Stimulated activated CD8-positive, alpha-beta memory T cell treated with anti-CD3 and anti-CD28 coated beads, Interleukin-12 subunit alpha, Interleukin-12 subunit beta, amount 100 ng/mL, for 24 hours (primary cell): ENCODE measurements around the gene AHNAK.

ENCODE experiments used
- DNase-seq: peaks from one replicate; pipeline ENCODE4 v3.0.0-alpha.2; 2020; ENCODE audit errors: extremely low read depth

Gene AHNAK

GRCh38 chr11:62406034-62406433 is 140.6 kb downstream of the AHNAK start:
- no peak for DNase-seq

DNA sequence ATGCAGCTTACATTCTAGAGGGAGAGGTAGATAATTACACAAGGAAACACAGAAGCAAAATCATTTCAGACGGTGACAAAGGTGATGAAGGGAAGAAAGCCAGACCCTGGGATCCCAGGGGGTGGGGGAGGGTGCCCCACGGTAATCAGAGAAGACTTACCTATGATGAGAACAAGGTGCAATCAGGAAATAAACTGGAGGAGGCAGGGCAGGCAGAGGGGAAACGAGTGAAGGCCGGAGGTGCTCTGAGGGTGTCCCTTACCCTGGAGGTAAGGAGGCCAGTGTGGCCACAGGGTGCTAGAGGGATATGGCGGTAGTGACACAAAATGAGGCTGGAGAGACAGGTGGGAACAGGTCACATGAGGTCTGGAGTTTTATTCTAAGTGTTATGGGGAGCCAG is 141.7 kb downstream of the AHNAK start:
- no peak for DNase-seq

- DNase-seq, result no peak
Observed at GRCh38 chr11:62404435-62404834, 142.2 kb downstream of the AHNAK start.

GRCh38 chr11:62402960-62403730 is 143.5 kb downstream of the AHNAK start:
- DNase-seq, result no peak

- no peak for DNase-seq
Observed at GRCh38 chr11:62402226-62402959, 144.2 kb downstream of the AHNAK start.

DNA sequence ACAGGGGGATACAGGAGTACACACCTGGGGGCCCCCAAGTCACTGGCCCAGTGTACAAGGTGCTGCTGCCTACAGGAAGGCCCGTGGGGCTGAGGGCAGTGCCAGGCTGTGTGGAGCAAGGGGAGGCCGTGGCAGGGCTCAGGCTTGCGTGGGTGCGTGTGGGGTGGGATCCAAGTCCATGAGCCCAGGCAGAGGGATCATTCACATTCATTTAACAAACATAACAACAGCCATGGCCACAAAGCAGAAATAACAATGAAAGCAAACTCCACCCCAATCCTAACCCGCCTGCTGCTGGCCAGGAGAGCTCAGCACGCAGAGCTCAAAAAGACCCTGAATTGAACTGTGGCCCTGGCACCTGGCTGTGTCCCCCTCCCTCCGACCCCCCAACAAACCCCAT is 144.8 kb downstream of the AHNAK start:
- DNase-seq, result no peak

DNA sequence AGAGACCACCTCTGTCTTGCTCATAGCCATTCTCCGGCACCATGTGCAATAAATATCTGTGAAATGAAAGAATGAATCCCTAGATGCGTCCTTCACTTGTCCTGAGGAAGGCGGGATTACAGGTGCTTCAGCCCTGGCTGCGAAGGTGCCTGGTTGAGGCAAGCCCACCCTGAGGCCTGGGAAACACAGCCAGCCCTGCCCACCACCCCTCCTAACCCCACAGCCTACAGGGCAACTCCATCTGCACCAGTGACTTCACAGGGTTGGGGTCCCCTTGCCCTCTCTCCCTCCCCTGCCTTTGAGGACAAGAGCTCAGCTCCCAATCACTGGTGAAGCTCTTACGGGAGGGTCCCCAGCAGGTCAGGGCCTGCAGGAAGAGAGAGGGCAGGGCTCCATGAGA is 145.2 kb downstream of the AHNAK start:
- DNase-seq, result no peak

DNA sequence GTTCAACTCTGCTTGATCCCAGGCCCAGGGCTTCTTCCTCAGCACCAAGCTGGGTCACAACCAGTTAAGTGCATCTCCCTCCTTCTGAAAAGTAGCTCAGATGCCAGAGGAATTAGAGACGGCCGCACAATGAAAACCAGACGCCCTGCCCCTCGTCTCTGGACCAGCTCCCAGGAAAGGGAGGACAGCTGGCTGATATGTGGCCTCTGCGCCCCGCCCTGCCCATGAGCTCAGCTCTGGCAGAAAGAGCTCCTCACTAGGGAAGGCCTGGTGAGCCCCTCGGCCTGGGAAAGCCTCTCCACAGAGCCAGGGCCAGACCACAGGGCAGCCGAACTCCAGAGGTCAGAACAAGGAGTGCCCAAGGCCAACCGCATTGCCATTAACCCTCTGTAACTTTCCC is 145.8 kb downstream of the AHNAK start:
- no peak for DNase-seq

DNA sequence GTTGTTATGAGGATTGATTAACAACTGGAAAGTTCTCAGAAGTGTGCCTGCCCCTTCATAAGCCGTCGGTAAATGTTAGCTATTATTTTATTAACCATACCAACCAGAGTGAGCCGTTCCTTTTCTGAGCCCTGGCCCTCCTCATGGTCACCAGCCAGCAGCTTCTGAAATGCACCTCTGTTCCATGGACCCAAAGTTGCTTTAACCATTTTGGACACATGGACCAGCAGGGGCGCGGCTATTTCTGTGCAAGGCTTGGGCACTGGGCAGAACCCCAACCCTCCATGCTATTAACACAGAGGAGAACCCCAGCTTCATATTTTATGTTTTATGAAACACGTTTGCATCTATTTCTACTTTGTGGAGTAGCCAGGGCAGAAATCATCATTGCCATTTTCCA is 146.3 kb downstream of the AHNAK start:
- no peak for DNase-seq

DNA sequence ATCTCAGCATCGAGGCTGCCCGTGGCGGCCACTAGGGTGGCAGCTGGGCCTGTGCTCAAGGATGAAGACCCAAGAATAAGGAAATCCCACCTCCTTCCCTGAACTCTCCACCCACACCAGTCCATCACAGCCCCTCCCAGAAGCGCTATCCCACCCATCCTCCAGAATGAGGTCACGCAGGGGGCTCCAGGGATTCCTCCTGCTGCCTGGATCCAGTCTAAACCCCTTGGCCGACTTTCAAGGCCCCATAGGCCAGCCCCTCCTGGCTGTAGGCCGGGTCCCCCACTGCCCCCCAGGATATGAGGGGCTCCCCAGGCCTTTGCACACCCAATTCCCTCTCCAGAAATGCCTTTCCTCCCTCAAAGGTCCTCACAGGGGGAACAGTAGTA is 146.7 kb downstream of the AHNAK start:
- no peak for DNase-seq

GRCh38 chr11:62399172-62399877 is 147.3 kb downstream of the AHNAK start:
- no peak for DNase-seq

- DNase-seq, result no peak
Observed at GRCh38 chr11:62398011-62398994, 148.3 kb downstream of the AHNAK start.

GRCh38 chr11:62395885-62396551 is 150.6 kb downstream of the AHNAK start:
- no peak for DNase-seq

GRCh38 chr11:62394825-62395538 is 151.6 kb downstream of the AHNAK start:
- DNase-seq, result no peak

DNA sequence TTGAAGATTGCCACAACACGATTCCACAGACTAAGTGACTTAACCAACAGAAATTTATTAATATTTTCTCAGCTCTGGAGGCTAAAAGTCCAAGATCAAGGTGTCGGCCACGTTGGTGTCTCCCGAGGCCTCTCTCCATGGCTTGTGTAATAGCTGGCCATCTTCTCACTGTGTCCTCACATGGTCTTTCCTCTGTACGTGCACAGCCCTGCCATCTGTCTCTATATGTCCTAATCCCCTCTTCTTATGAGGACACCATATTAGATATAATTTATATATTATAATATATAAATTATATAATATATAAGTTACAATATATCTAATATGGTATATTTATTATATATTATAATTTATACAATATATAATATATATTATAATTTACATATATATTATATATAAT is 152.9 kb downstream of the AHNAK start:
- no peak for DNase-seq

GRCh38 chr11:62393061-62393611 is 153.5 kb downstream of the AHNAK start:
- DNase-seq, result no peak

DNA sequence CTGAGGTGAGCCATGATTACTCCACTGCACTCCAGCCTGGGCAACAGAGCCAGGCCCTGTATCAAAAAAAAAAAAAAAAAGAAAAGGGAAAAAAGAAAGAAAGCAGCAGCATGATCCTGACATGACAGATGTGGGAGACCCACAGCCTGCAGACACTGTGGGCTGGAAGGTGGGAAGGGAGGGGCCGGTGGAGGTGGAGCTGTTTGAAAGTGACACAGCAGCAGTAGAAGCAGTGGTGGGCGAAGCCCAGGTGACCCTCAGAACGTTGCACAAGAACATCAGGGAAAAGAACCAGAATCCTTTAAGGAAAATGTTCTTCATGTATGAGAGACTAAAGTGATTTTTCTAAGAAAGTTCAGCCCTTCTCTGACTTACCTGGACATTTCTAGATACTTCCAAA is 154.1 kb downstream of the AHNAK start:
- DNase-seq, result no peak

DNA sequence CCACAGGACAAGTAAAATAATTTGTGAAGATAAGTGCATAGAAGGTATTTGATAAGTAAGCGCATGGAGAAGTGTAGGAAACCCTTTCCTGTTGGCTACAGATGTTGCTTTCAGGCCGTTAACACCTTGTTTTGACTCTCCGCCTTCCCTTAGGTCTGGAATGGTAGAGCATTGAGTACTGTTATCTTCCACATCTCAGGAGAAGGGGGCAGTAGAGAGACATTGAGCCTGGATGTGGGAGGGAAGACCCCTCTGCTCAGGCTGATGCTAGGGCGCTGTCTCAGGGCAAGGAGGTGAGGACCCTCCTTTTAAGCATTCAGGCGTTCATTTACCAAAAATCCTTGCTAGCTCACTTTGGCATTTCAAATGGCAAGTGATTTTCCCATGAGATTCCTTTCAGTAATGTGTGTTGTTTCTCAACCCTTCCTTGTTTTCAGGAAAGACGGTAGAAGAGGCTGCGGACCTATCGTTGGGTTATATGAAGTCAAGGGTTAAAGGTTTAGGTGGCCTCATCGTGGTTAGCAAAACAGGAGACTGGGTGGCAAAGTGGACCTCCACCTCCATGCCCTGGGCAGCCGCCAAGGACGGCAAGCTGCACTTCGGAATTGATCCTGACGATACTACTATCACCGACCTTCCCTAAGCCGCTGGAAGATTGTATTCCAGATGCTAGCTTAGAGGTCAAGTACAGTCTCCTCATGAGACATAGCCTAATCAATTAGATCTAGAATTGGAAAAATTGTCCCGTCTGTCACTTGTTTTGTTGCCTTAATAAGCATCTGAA is 154.8 kb downstream of the AHNAK start:
- no peak for DNase-seq

- DNase-seq, result no peak
Observed at GRCh38 chr11:62390722-62391121, 155.9 kb downstream of the AHNAK start.
